Vagina (tissue), 2 donors: ENCODE measurements around the gene CMTM4. TPM values are rescaled to one million over a fixed set of nuclear protein-coding genes. Genes with fewer than 3 reads are reported as not detected.

Source experiments
- DNase-seq, 2 donors: peaks; one replicate each; pipeline ENCODE4 v3.0.0-alpha.2; 2017; ENCODE audit errors: extremely low spot score in 2 of 2
- H3K27ac ChIP-seq: fragments of 200-600 bp; sonication (generic); one replicate; pipeline ENCODE4 v1.5.1; 2019
- H3K27me3 ChIP-seq: fragments of 200-600 bp; sonication (generic); one replicate; pipeline ENCODE4 v1.5.1; 2019
- H3K36me3 ChIP-seq, 2 donors: fragments of 200-600 bp; sonication (generic); one replicate each; pipeline ENCODE4 v1.5.1; 2017 to 2019
- H3K4me1 ChIP-seq: fragments of 200-600 bp; sonication (generic); one replicate; pipeline ENCODE4 v1.5.1; 2019
- H3K4me3 ChIP-seq, 2 donors: fragments of 200-600 bp; sonication (generic); 1 replicate in 1 of 2; 2 replicates in 1 of 2; pipeline ENCODE4 v1.5.1; 2016 to 2019
- H3K9me3 ChIP-seq: fragments of 200-600 bp; sonication (generic); one replicate; pipeline ENCODE4 v1.5.1; 2019
- POLR2A ChIP-seq, 2 donors: fragments of 450-650 bp; IDR thresholded peaks; one replicate each; pipeline ENCODE4 v1.6.1; 2017; ENCODE audit warnings: antibody characterized with exemption in 2 of 2, mild to moderate bottlenecking in 2 of 2, moderate library complexity in 2 of 2
- POLR2AphosphoS5 ChIP-seq, 2 donors: sonication (generic); formaldehyde crosslinking; IDR thresholded peaks; one replicate each; pipeline ENCODE4 v1.9.0; 2017; ENCODE audit warnings: antibody characterized with exemption in 2 of 2, mild to moderate bottlenecking in 2 of 2, low read depth in 1 of 2; ENCODE audit not compliant: insufficient read depth in 1 of 2
- intact Hi-C: fragments of 100-400 bp; cut with DNase I; formaldehyde crosslinking; loops from one replicate; pipeline ENCODE4 v1.15.1; 2023
- total RNA-seq: library from RNA; depleted of rRNA; stranded (reverse); fragments of >200 nt; gene quantifications from one replicate; pipeline ENCODE4 v1.2.3, GENCODE V29; 2016
- TF ChIP-seq, protein P1 (sequence below), 3 experiments: fragments of 450-650 bp in 2 of 3; fragments of 200-600 bp in 1 of 3; sonication (generic) in 1 of 3; IDR thresholded peaks; one replicate each; pipeline ENCODE4 v1.5.1; 2017 to 2019; ENCODE audit warnings: antibody characterized with exemption in 3 of 3, mild to moderate bottlenecking in 2 of 3, moderate library complexity in 2 of 3

Gene CMTM4
- total RNA-seq, 1 donor from 2014 or later = 15.7 TPM

DNA sequence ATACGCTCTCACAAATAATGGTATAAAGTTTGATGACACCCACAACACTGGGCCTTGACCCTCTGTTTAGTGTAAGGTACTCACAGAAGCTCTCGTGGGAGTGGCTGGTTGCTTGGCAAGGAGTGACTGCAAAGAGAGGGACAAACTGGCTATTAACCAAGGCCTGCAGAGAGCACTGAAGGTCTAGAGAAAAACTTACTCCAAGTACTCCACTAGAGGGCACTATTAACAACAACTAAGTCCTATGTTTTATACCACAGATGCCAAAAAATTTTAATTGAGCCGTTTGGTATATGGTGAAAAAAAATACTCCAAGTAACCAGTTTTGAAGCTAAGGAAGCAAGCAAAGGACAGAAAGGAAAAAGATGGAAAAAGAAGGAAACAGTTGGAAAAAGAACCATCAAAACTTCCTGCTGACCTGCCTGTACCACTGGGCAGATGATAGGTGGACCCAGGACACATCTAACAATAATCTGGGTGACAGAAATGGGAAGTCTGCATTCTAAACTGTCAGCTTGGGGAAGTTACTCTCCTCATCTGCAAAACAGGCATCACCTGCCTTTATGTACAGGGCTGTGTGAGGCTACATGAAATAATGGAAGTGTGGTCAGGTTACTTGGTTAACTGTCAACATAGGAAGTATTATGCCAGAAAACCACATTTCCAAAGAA is 31.7 kb upstream of the CMTM4 start:
- H3K4me1 ChIP-seq = peaks cover 11% of the 10 kb centered on the region
- no peaks in the 10 kb centered on the region for H3K9me3 ChIP-seq
- H3K27me3 ChIP-seq = no peaks in the 10 kb centered on the region
- TF ChIP-seq, protein P1, sequence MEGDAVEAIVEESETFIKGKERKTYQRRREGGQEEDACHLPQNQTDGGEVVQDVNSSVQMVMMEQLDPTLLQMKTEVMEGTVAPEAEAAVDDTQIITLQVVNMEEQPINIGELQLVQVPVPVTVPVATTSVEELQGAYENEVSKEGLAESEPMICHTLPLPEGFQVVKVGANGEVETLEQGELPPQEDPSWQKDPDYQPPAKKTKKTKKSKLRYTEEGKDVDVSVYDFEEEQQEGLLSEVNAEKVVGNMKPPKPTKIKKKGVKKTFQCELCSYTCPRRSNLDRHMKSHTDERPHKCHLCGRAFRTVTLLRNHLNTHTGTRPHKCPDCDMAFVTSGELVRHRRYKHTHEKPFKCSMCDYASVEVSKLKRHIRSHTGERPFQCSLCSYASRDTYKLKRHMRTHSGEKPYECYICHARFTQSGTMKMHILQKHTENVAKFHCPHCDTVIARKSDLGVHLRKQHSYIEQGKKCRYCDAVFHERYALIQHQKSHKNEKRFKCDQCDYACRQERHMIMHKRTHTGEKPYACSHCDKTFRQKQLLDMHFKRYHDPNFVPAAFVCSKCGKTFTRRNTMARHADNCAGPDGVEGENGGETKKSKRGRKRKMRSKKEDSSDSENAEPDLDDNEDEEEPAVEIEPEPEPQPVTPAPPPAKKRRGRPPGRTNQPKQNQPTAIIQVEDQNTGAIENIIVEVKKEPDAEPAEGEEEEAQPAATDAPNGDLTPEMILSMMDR (IDR thresholded peaks at IDR 0.05) = peak; percentile 26 to 62 (median 41)
- no peak for TF ChIP-seq POLR2A (IDR thresholded peaks at IDR 0.05)
- no peak for TF ChIP-seq POLR2AphosphoS5 (IDR thresholded peaks at IDR 0.05; ENCODE audit: insufficient read depth in 1 of 2, low read depth in 1 of 2)
- H3K4me3 ChIP-seq = no peak overlapping the region
- DNase-seq = no peak
- intact Hi-C loops = loop anchor here (10.0 kb wide), 1 partner anchor 137 kb away; no protein-coding TSS in a partner anchor
- peaks cover 6 to 82% of the 10 kb centered on the region in 2 donors for H3K36me3 ChIP-seq
- no peak overlapping the region for H3K27ac ChIP-seq

DNA sequence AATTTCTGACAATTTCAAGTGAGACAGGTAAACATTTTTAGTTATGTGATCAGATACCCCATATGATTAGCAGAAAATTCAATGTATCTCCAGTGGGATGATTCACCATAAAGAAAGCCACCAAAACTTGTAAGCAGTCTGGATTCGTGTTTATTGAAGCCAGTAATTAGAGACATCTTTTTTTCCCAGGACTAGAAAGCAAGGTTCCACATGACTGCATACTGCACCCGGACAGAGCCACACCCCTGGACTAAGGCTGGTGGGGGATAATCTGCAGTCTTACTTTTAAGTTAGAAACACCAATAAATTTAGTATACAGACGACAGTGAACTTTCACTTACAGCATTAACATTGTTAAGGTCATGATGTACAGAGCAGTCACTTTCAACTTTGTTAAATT is 24.2 kb upstream of the CMTM4 start:
- H3K36me3 ChIP-seq = peaks cover 3 to 42% of the 10 kb centered on the region in 2 donors
- intact Hi-C loops = loop anchor here (10.0 kb wide), 1 partner anchor 144 kb away; no protein-coding TSS in a partner anchor

DNA sequence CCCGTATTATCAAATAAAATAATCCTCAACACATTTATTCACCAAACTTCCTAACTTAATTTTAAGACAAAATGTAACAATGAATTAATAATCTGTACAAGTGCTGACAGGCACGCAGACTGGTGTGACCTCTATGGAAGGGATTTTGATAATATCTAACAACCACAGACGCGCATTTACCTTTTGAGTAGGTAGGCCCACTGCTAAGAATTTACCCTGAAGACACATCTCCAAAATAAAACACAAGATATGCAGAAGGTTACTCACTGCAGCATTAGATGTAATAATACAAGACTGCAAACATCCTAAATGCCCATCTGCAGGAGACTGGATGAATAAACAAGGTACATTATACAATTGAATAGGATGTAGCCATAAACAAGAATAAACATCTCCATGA is 22.7 kb upstream of the CMTM4 start:
- H3K9me3 ChIP-seq = no peaks in the 10 kb centered on the region
- intact Hi-C loops = loop anchor here (2.0 kb wide), 1 partner anchor 38 kb away; no protein-coding TSS in a partner anchor
- TF ChIP-seq, protein P1 (IDR thresholded peaks at IDR 0.05) = no peak
- TF ChIP-seq POLR2AphosphoS5 (IDR thresholded peaks at IDR 0.05; ENCODE audit: insufficient read depth in 1 of 2, low read depth in 1 of 2) = no peak
- no peak for TF ChIP-seq POLR2A (IDR thresholded peaks at IDR 0.05)

More for the DNA sequence above, 24.2 kb upstream of the CMTM4 start:
- TF ChIP-seq POLR2AphosphoS5 (IDR thresholded peaks at IDR 0.05; ENCODE audit: insufficient read depth in 1 of 2, low read depth in 1 of 2) = no peak
- TF ChIP-seq POLR2A (IDR thresholded peaks at IDR 0.05) = no peak
- TF ChIP-seq, protein P1 (IDR thresholded peaks at IDR 0.05) = no peak
- H3K27me3 ChIP-seq = no peaks in the 10 kb centered on the region
- no peaks in the 10 kb centered on the region for H3K4me1 ChIP-seq
- H3K27ac ChIP-seq = no peak overlapping the region
- DNase-seq = no peak
- no peaks in the 10 kb centered on the region for H3K9me3 ChIP-seq
- no peak overlapping the region for H3K4me3 ChIP-seq

DNA sequence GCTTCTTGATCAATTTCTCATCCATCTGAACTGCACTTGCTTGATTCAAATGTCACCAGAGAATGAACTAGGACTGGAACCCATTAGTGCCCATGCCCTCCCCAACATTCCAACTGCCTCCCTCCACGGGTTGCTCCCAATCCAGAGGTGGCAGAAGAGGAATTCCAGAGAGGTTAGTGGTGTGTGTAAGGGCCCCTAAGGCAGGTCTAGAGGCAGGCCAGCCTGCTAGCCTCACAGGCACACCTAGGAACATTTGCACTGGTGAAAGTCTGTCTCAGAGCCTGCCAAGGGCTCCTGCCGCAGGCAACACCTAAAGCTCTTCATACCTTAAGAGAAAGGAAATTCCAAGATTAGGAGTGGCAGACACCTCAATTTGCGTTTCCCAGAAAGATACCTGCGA is 21.2 kb upstream of the CMTM4 start:
- no peaks in the 10 kb centered on the region for H3K27me3 ChIP-seq

More for the DNA sequence above, 22.7 kb upstream of the CMTM4 start:
- no peak for DNase-seq
- Histone ChIP-seq H3K36me3 (peaks cover 3 to 27% of the 10 kb centered on the region in 2 donors), H3K27me3 (no peaks in the 10 kb centered on the region), H3K4me3 (no peak overlapping the region), H3K27ac (no peak overlapping the region), H3K4me1 (no peaks in the 10 kb centered on the region)

DNA sequence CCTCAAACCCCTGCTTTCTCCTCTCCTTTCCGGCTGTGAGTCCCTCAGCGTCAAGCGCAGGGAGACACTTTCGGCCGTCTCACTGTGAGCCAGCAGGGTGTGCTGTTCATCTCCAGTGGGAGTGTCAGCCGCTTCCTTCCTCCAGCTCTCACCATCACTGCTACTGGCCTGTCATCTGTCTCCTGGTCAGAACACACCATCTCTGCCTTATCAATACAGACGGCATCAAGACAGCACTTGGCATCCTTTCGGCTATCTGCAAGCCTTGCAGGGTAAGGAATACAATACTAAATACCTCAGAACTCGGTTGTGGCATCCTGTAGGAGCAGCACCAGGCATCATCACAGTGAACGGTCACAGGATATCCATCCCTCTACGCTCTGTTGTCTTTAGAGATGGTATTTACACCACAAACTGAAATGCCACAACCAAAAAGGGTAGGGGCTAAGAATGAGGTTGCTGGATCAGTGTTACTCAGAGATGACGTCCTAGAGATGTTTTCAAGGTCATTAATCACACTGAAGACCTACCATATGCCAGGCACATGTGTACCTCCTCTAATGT is 20.7 kb upstream of the CMTM4 start:
- intact Hi-C loops = no loop called here
- H3K4me3 ChIP-seq = no peak overlapping the region

More for the DNA sequence above, 21.2 kb upstream of the CMTM4 start:
- Histone ChIP-seq H3K9me3 (no peaks in the 10 kb centered on the region), H3K4me3 (no peak overlapping the region), H3K4me1 (no peaks in the 10 kb centered on the region), H3K36me3 (peaks cover 0 to 13% of the 10 kb centered on the region in 2 donors), H3K27ac (no peak overlapping the region)
- no peak for DNase-seq
- intact Hi-C loops = loop anchor here (2.0 kb wide), 1 partner anchor 39 kb away; no protein-coding TSS in a partner anchor
- TF ChIP-seq POLR2A (IDR thresholded peaks at IDR 0.05) = no peak

More for the DNA sequence above, 20.7 kb upstream of the CMTM4 start:
- no peak for DNase-seq
- H3K9me3 ChIP-seq = no peaks in the 10 kb centered on the region
- TF ChIP-seq, protein P1 (IDR thresholded peaks at IDR 0.05) = peak in 1 of 3 experiments; percentile 20
- no peak for TF ChIP-seq POLR2AphosphoS5 (IDR thresholded peaks at IDR 0.05; ENCODE audit: insufficient read depth in 1 of 2, low read depth in 1 of 2)
- no peaks in the 10 kb centered on the region for H3K4me1 ChIP-seq
- no peak overlapping the region for H3K27ac ChIP-seq
- no peaks in the 10 kb centered on the region for H3K27me3 ChIP-seq
- peaks cover 0 to 8% of the 10 kb centered on the region in 2 donors for H3K36me3 ChIP-seq
